C4-2B (cell line): Measurements from ENCODE around the gene TRAF2.

Experiments
- CTCF ChIP-seq: fragments of 450-650 bp; conservative IDR thresholded peaks from 2 replicates; pipeline ENCODE4 v1.5.1; 2017; ENCODE audit warnings: mild to moderate bottlenecking
- ZFX ChIP-seq: fragments of 450-650 bp; IDR thresholded peaks from 2 replicates; pipeline ENCODE4 v1.6.1; 2017

- TF ChIP-seq CTCF (no peak), ZFX (no peak; the same call in 1 of the 2 replicates)
These were observed 27.2 kb upstream of the TRAF2 start for GRCh38 chr9:136858844-136859757.
